ENCODE data around the gene FOXN3. TPM values are rescaled to one million over a fixed set of nuclear protein-coding genes. Genes with fewer than 3 reads are reported as not detected.

The FOXN3 gene
- total and polyA plus RNA-seq, 10 of the 15 experiments (the other 5 are each of a cell fraction or from before 2014, with no cell fraction given) = 4.5 to 68.9 (median 29.7) TPM

DNA sequence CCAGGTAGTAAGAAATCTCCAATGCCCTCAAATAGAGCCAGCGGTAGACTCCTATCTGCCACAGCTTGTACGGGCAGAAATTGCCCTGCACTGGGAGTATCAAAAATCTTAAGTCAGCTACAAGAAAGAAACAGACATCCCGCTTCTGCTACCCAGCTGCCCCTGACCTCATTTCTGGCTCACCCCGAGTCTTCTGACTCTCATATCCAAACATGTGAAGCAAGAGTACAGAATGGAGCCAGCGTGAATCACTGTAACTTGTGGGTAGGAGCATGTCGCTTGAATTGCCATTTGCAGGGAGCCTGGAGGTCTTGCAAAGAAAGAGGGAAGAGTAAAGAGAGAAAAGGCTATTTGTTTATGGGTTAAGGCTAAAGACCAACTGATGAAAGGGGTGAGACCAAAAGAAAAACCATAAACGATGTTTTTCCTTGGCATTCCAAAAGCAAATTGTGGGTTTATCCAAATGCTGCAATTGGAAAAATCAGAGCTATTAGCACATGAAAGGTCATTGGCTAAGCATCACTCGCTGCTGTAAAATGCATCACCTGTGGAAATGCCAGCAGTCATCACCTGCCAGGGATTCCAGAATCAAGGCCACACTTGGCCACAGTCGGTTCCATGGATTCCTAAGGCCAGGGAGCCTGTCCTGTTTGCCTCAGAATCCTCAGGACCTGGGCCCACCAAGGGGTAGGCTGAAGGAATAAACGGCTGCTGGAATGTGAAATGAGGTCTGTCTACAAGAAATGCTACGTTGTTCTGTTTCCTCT, 86.6 kb downstream of the FOXN3 start (continued):
- TF ChIP-seq, protein P1, sequence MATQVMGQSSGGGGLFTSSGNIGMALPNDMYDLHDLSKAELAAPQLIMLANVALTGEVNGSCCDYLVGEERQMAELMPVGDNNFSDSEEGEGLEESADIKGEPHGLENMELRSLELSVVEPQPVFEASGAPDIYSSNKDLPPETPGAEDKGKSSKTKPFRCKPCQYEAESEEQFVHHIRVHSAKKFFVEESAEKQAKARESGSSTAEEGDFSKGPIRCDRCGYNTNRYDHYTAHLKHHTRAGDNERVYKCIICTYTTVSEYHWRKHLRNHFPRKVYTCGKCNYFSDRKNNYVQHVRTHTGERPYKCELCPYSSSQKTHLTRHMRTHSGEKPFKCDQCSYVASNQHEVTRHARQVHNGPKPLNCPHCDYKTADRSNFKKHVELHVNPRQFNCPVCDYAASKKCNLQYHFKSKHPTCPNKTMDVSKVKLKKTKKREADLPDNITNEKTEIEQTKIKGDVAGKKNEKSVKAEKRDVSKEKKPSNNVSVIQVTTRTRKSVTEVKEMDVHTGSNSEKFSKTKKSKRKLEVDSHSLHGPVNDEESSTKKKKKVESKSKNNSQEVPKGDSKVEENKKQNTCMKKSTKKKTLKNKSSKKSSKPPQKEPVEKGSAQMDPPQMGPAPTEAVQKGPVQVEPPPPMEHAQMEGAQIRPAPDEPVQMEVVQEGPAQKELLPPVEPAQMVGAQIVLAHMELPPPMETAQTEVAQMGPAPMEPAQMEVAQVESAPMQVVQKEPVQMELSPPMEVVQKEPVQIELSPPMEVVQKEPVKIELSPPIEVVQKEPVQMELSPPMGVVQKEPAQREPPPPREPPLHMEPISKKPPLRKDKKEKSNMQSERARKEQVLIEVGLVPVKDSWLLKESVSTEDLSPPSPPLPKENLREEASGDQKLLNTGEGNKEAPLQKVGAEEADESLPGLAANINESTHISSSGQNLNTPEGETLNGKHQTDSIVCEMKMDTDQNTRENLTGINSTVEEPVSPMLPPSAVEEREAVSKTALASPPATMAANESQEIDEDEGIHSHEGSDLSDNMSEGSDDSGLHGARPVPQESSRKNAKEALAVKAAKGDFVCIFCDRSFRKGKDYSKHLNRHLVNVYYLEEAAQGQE (IDR thresholded peaks at IDR 0.05; ENCODE audit: low read depth, low read length) = no peak
- TF ChIP-seq CHD4 (IDR thresholded peaks at IDR 0.05) (no peak), KLF5 (IDR thresholded peaks at IDR 0.05; ENCODE audit: partially characterized antibody) (no peak), CEBPB (IDR thresholded peaks at IDR 0.05; ENCODE audit: borderline replicate concordance in 1 of 2, low read depth in 2 of 2, low read length in 2 of 2) (no peak), HDAC6 (IDR thresholded peaks at IDR 0.05; ENCODE audit: unreplicated experiment) (no peak), HCFC1 (IDR thresholded peaks at IDR 0.05; ENCODE audit: low read length) (no peak)

DNA sequence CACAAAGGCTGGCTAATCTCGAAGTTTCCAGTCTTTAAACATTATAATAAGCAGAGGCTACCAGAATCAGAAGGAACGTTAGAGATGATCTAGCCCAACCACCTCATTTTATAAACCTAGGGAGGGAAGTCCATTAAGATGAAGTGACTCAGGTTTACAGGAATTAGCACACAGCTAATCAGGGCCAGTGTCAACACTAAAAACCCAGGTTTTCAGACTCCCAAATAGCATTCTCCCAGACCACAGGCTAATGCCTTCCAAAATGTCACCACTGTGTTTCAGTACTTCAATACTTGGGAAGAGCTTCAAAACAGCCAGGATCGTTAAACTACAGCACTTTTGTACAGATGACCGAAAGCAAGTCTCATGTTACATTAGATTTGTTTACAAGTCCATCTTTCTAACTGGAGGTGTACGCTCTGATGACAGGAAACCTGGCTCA, 89.2 kb downstream of the FOXN3 start:
- H4K20me1 ChIP-seq (ENCODE audit: control insufficient read depth, insufficient read depth) = no peaks in the 10 kb centered on the region
- no peak overlapping the region for H3K27ac ChIP-seq (ENCODE audit: control insufficient read depth, insufficient read depth)
- ATAC-seq (no peak), DNase-seq (ENCODE audit: low read depth, low spot score) (no peak), FAIRE-seq (no peak)
- 72% methylated on average over 5 of the region's 5 CpGs for WGBS (ENCODE audit: insufficient coverage, insufficient replicate concordance, low lambda C conversion rate, missing lambda C conversion rate)
- H3K79me2 ChIP-seq (ENCODE audit: control insufficient read depth, insufficient read depth, low read length) = peaks cover 30% of the 10 kb centered on the region
- in situ Hi-C loops (cut with MboI) = no loop called here
- H3K9me3 ChIP-seq (replicated peaks; ENCODE audit: control insufficient read depth, insufficient read depth, low read length) = no peaks in the 10 kb centered on the region
- no peak overlapping the region for H2AFZ ChIP-seq (ENCODE audit: control insufficient read depth, low read depth, low read length)
- no TSS peak for BruUV-seq (replicated peaks)
- H3K36me3 ChIP-seq (ENCODE audit: control insufficient read depth in 2 of 2, insufficient read depth in 2 of 2, low read length in 1 of 2) = peaks cover 0 to 11% of the 10 kb centered on the region in 2 experiments; a peak in 3 of 4 replicates
- no peak overlapping the region for H3K9ac ChIP-seq (ENCODE audit: control insufficient read depth, insufficient read depth, low read length)
- ChIA-PET POLR2A (no interaction called here), SMC1A (ENCODE audit: uncharacterized antibody, unreplicated experiment) (interaction anchor here (0.9 to 4.9 kb wide), 4 partner anchors 13 to 42 kb away, joined by 3 to 22 read pairs (median 4); no protein-coding TSS in a partner anchor), CTCF (no interaction called here), RAD21 (ENCODE audit: unreplicated experiment) (no interaction called here)
- peaks cover 54% of the 10 kb centered on the region for H3K4me1 ChIP-seq (ENCODE audit: control insufficient read depth, insufficient read depth, low read length)
- H3K4me3 ChIP-seq = no peak overlapping the region
- no peaks in the 10 kb centered on the region for H3K27me3 ChIP-seq (replicated peaks in 1 of 2; ENCODE audit: control insufficient read depth in 2 of 2, insufficient read depth in 2 of 2, low read length in 1 of 2)
- no peak overlapping the region for H3K4me2 ChIP-seq (ENCODE audit: control insufficient read depth, insufficient read depth)
- intact Hi-C loops (cut with micrococcal nuclease; ENCODE audit: unreplicated experiment) = loop anchor here (10.0 kb wide), 1 partner anchor 287 kb away; no protein-coding TSS in a partner anchor
- no peak for TF ChIP-seq MTA3 (IDR thresholded peaks at IDR 0.05; ENCODE audit: borderline replicate concordance, low read length)
- TF ChIP-seq, protein P2, sequence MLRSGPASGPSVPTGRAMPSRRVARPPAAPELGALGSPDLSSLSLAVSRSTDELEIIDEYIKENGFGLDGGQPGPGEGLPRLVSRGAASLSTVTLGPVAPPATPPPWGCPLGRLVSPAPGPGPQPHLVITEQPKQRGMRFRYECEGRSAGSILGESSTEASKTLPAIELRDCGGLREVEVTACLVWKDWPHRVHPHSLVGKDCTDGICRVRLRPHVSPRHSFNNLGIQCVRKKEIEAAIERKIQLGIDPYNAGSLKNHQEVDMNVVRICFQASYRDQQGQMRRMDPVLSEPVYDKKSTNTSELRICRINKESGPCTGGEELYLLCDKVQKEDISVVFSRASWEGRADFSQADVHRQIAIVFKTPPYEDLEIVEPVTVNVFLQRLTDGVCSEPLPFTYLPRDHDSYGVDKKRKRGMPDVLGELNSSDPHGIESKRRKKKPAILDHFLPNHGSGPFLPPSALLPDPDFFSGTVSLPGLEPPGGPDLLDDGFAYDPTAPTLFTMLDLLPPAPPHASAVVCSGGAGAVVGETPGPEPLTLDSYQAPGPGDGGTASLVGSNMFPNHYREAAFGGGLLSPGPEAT (IDR thresholded peaks at IDR 0.05; ENCODE audit: low read depth) = no peak
- TF ChIP-seq, protein P3, sequence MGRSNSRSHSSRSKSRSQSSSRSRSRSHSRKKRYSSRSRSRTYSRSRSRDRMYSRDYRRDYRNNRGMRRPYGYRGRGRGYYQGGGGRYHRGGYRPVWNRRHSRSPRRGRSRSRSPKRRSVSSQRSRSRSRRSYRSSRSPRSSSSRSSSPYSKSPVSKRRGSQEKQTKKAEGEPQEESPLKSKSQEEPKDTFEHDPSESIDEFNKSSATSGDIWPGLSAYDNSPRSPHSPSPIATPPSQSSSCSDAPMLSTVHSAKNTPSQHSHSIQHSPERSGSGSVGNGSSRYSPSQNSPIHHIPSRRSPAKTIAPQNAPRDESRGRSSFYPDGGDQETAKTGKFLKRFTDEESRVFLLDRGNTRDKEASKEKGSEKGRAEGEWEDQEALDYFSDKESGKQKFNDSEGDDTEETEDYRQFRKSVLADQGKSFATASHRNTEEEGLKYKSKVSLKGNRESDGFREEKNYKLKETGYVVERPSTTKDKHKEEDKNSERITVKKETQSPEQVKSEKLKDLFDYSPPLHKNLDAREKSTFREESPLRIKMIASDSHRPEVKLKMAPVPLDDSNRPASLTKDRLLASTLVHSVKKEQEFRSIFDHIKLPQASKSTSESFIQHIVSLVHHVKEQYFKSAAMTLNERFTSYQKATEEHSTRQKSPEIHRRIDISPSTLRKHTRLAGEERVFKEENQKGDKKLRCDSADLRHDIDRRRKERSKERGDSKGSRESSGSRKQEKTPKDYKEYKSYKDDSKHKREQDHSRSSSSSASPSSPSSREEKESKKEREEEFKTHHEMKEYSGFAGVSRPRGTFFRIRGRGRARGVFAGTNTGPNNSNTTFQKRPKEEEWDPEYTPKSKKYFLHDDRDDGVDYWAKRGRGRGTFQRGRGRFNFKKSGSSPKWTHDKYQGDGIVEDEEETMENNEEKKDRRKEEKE (IDR thresholded peaks at IDR 0.05) = no peak
- TF ChIP-seq NFIC (IDR thresholded peaks at IDR 0.05; ENCODE audit: low read depth, low read length) = no peak
- TF ChIP-seq ATF7 (IDR thresholded peaks at IDR 0.05; ENCODE audit: low read depth) = no peak
